Measurements from ENCODE around the gene RBM33. TPM values are rescaled to one million over a fixed set of nuclear protein-coding genes. Genes with fewer than 3 reads are reported as not detected.

The RBM33 gene
- total and polyA plus RNA-seq, 2 of the 8 experiments (the other 6 are each of a cell fraction or from before 2014, with no cell fraction given): 16.5 to 64.6 TPM

- TF ChIP-seq CHD7 (IDR thresholded peaks at IDR 0.05; ENCODE audit: insufficient replicate concordance, low read length) (no peak), CTCF (IDR thresholded peaks at IDR 0.05; ENCODE audit: control extremely low read depth in 1 of 3, insufficient read depth in 1 of 3, low read depth in 1 of 3, low read length in 3 of 3) (no peak), RNF2 (IDR thresholded peaks at IDR 0.05; ENCODE audit: borderline replicate concordance, low read depth, low read length, missing control alignments, poor library complexity, severe bottlenecking) (no peak), ZNF274 (IDR thresholded peaks at IDR 0.05; ENCODE audit: borderline replicate concordance, extremely low read depth, low read length) (no peak), ATF3 (IDR thresholded peaks at IDR 0.05; ENCODE audit: insufficient read depth, low read depth, low read length) (no peak), POLR2AphosphoS5 (IDR thresholded peaks at IDR 0.05; ENCODE audit: low read depth, low read length) (no peak)
Measured at GRCh38 chr7:155610633-155611193, 33.7 kb upstream of the RBM33 start (continued).
